ENCODE measurements around the gene TMEM201. TPM values are rescaled to one million over a fixed set of nuclear protein-coding genes. Genes with fewer than 3 reads are reported as not detected.

TMEM201 gene
- total RNA-seq, 1 donor: 8.9 TPM

DNA sequence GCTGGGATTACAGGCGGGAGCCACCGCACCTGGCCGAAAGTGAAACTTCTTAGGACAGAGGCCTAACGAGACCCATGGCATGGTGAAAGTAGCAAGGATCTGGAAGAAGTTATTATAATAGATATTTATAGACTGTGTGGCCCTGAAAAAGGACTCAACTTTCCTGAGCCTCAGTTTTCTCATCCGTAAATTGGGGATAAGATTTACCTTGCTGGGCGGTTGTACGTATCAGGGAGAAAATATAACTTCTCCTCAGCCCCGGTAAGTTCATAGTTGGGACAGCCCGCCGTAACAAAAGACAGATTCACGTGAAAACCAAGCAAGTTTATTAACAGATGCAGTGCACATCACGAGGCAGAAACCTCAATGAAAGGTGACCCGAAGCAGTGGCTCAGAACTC is 57.3 kb downstream of the TMEM201 start:
- no peak for DNase-seq (ENCODE audit: low read depth)
- TF ChIP-seq, protein P1, sequence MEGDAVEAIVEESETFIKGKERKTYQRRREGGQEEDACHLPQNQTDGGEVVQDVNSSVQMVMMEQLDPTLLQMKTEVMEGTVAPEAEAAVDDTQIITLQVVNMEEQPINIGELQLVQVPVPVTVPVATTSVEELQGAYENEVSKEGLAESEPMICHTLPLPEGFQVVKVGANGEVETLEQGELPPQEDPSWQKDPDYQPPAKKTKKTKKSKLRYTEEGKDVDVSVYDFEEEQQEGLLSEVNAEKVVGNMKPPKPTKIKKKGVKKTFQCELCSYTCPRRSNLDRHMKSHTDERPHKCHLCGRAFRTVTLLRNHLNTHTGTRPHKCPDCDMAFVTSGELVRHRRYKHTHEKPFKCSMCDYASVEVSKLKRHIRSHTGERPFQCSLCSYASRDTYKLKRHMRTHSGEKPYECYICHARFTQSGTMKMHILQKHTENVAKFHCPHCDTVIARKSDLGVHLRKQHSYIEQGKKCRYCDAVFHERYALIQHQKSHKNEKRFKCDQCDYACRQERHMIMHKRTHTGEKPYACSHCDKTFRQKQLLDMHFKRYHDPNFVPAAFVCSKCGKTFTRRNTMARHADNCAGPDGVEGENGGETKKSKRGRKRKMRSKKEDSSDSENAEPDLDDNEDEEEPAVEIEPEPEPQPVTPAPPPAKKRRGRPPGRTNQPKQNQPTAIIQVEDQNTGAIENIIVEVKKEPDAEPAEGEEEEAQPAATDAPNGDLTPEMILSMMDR (IDR thresholded peaks at IDR 0.05; ENCODE audit: insufficient read depth, low read length): no peak
- H3K4me3 ChIP-seq (ENCODE audit: low read depth, low read length): no peak overlapping the region

DNA sequence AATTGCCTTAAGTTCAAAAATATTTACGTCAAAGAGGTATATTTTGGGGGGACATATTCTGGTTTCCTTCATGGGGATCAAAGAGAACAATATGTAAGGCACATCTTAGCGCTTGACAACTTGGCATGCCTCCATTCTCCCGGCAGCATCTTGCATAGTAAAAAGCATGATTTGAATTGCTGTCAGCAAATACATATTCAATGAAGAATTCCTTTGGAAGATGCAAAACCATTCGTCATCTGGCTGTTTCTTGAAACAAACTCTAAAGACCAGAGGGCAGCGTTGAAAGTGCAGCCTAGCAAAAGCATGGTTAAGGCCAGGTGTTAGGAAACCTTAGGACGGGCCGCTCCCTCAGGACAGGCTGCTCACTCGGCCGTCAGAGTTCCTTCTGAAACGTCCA is 59.5 kb downstream of the TMEM201 start:
- TF ChIP-seq, protein P1 (IDR thresholded peaks at IDR 0.05; ENCODE audit: insufficient read depth, low read length): no peak
- no peak overlapping the region for H3K4me3 ChIP-seq (ENCODE audit: low read depth, low read length)
- no peak for DNase-seq (ENCODE audit: low read depth)

DNA sequence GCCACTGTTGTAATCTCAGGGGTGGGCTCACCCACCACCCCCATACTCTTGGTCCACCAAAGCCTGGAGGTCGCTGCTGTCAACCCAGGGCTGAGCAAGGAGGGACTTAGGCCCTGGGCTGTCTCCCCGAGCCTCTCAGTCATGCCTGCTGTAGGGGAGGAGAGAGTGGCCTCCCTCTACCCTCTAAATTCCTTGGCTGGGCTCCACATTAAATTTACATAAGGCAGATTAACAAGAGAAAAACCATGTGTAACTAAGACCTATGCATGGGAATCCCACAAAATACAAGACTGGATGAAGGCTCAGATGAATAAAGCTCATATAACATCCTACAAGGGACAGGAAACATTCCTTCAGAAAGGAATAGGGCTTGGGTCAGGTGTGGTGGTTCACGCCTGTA is 61.1 kb downstream of the TMEM201 start:
- DNase-seq (ENCODE audit: low read depth): no peak
- no peak overlapping the region for H3K4me3 ChIP-seq (ENCODE audit: low read depth, low read length)
- TF ChIP-seq, protein P1 (IDR thresholded peaks at IDR 0.05; ENCODE audit: insufficient read depth, low read length): no peak

DNA sequence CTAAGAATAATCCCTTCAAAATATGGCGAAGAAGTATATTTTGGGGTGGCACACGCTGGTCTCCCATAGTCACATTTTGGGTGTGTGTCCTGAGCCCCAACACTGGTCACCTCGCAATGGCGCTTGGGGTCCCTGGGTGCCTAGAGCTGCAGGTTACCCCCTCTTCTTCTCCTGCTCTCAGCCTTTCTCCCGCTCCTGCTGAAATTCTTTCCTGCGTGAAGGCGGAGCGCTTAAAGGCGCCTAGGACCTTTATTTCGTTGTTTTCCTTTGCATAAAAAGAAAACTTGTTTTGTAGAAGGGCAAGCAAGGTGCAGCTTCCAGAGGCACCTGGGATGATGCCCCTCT is 62.5 kb downstream of the TMEM201 start:
- TF ChIP-seq, protein P1 (IDR thresholded peaks at IDR 0.05; ENCODE audit: insufficient read depth, low read length): no peak
- peak overlapping the region; percentile 18 for H3K4me3 ChIP-seq (ENCODE audit: low read depth, low read length)
- no peak for DNase-seq (ENCODE audit: low read depth)

DNA sequence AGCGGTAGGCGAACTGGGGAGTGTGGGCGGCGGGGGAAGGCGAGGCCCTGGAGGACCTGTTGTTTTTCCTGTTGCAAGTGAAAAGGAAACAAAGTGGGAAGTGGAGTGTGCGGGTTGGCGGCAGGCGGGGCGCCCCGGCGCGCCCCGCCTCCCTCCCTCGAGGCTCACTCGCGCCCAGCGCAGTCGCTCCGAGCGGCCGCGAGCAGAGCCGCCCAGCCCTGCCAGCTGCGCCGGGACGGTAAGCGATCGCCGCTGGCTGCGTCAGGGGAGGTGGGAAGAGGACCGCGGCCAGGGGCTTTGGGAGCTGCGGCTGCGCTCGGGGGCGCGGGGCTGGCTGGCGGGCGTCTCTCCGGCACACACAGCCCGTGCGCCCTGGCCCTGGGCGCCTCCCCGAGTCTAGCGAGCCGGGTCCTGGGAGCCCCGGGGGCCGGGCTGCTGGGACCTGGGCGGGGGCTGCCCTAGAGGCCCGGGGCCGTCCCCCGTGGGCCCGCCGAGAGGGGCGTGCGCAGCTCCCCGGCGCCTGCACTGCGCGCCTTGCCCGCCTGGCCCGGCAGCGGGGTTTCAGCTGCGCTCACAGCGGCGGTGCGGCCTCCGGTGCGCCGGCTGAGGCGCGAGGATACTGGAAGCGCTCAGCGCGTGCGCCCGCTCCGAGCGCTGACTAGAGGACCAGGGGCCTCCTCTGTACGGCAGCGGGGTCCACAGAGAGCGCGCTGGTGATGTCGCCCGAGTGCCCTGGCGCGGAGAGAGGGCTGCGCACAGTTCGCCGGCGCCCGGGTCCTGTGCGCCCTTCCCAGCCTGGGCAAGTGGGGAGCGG is 63.1 kb downstream of the TMEM201 start, which contains the start of gene PIK3CD:
PIK3CD (plus strand) TSS at position 167 of the 814 bp plus-strand sequence. CDS start 58,725 bp downstream, outside the sequence.
- TF ChIP-seq, protein P1 (IDR thresholded peaks at IDR 0.05; ENCODE audit: insufficient read depth, low read length): no peak
- peak; percentile 11 for DNase-seq (ENCODE audit: low read depth)

DNA sequence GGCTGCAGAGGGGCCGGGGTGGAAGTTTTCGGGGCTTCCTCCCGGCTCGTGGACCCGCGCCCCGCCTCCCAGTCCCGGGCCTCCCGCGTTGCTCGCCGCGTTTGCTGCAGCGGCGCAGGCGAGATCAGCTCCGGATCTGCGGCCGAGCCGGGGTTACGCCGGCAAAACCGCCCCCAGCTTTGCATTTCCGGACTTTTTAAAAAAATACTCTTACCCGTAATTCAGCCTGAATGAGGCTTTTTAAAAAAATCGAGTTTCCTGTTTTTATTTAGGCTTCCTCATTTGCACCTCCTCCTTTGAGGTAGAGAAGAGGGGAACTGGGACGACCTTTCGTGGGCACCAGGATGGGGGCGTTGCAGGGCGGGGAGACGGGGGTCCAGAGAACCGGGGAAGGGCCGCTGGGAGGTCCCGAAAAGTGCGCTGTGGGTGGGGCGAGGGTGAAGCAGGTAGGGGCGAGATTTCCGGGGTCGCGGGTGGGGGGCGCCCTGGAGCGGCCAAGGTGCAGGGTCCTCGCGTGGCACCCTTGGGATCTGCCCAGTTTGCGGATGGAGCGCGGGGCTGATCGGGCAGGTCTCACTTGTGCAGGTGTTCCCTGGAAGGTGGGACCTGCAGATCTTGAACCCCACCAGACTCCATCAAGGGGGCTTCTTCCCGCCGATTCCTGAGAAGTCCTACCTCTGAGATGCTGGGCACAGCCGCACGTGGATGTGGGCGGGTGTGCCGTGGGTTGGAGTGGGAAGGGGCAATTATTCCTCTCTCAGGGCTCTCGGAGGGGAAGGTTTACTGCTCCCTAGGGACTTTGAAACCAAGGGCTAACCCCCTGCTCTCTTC is 63.9 kb downstream of the TMEM201 start:
- no peak for DNase-seq (ENCODE audit: low read depth)
- TF ChIP-seq, protein P1 (IDR thresholded peaks at IDR 0.05; ENCODE audit: insufficient read depth, low read length): no peak
- H3K4me3 ChIP-seq (ENCODE audit: low read depth, low read length): peak overlapping the region; percentile 44

More for the DNA sequence above, 63.1 kb downstream of the TMEM201 start, which contains the start of gene PIK3CD:
- H3K4me3 ChIP-seq (ENCODE audit: low read depth, low read length): peak within 1 kb of the TSS; percentile 44
